HL-60 (cell line): Measurements from ENCODE around the gene TVP23A.

Experiments used
- CTCF ChIP-seq: IDR thresholded peaks from one replicate; pipeline ENCODE4 v1.5.1; 2011; ENCODE audit warnings: low read length, control low read depth, inconsistent platforms; ENCODE audit not compliant: insufficient read depth
- POLR2AphosphoS5 ChIP-seq: IDR thresholded peaks from 2 replicates; pipeline ENCODE4 v1.6.1; 2012; ENCODE audit warnings: low read depth
- REST ChIP-seq: IDR thresholded peaks from 2 replicates; pipeline ENCODE4 v1.6.1; 2012; ENCODE audit warnings: low read depth; ENCODE audit not compliant: insufficient replicate concordance
- SPI1 ChIP-seq: IDR thresholded peaks from 2 replicates; pipeline ENCODE4 v1.6.1; 2012; ENCODE audit warnings: low read depth, mild to moderate bottlenecking, borderline replicate concordance

GRCh38 chr16:10808218-10808617 lies 10.4 kb downstream of the TVP23A start:
- TF ChIP-seq CTCF: no peak
- no peak for TF ChIP-seq POLR2AphosphoS5
- TF ChIP-seq REST: no peak
- no peak for TF ChIP-seq SPI1
